Muscle of leg (tissue), 11 donors: ENCODE data around the gene DCN. TPM values are rescaled to one million over a fixed set of nuclear protein-coding genes. Genes with fewer than 3 reads are reported as not detected.

Experiments
- DNase-seq: peaks from one replicate; pipeline ENCODE4 v3.0.0; 2013
- H3K27ac ChIP-seq: one replicate; pipeline ENCODE4 v1.5.1; 2013; ENCODE audit warnings: mild to moderate bottlenecking, low read length, control low read depth
- H3K27me3 ChIP-seq: one replicate; pipeline ENCODE4 v1.6.1; 2013; ENCODE audit warnings: low read length; ENCODE audit not compliant: control insufficient read depth, insufficient read depth
- H3K36me3 ChIP-seq: one replicate; pipeline ENCODE4 v1.6.1; 2013; ENCODE audit warnings: low read length; ENCODE audit not compliant: control insufficient read depth, insufficient read depth
- H3K4me1 ChIP-seq: one replicate; pipeline ENCODE4 v1.6.1; 2013; ENCODE audit warnings: low read length; ENCODE audit not compliant: control insufficient read depth, insufficient read depth
- H3K4me3 ChIP-seq: one replicate; pipeline ENCODE4 v1.5.1; 2013; ENCODE audit warnings: low read length, control low read depth
- H3K9me3 ChIP-seq: replicated peaks from 2 replicates; pipeline ENCODE4 v1.6.1; 2013; ENCODE audit warnings: low read depth, low read length; ENCODE audit not compliant: control insufficient read depth
- WGBS: methylation state at CpG from one replicate; pipeline ENCODE4 v1.1.5; 2013; ENCODE audit warnings: missing lambda C conversion rate; ENCODE audit not compliant: insufficient coverage; 5-methylcytosine and 5-hydroxymethylcytosine counted together
- polyA plus RNA-seq, 8 donors: library from polyadenylated mRNA; unstranded; fragments of 120-200 nt; gene quantifications; one replicate each; pipeline versions ENCODE4 v1.2.1 to v1.2.3, GENCODE V29; 2013; ENCODE audit warnings: inconsistent platforms in 1 of 8, low replicate concordance in 1 of 8; ENCODE audit not compliant: insufficient read length in 8 of 8, insufficient read depth in 1 of 8
- total RNA-seq: library from RNA; stranded (reverse); fragments of 120-200 nt; gene quantifications from one replicate; pipeline ENCODE4 v1.2.4, GENCODE V29; 2013

Gene DCN
- total and polyA plus RNA-seq, 9 donors = 1,075 to 2,946 (median 1,614) TPM

GRCh38 chr12:91108196-91108755 is 74.3 kb downstream of the DCN start:
- no peaks in the 10 kb centered on the region for H3K9me3 ChIP-seq
- 61% methylated on average over 4 of the region's 5 CpGs for WGBS
- peaks cover 2% of the 10 kb centered on the region for H3K36me3 ChIP-seq
- DNase-seq = no peak
- no peaks in the 10 kb centered on the region for H3K27me3 ChIP-seq
- no peaks in the 10 kb centered on the region for H3K4me1 ChIP-seq
- peak overlapping the region; percentile 9 for H3K4me3 ChIP-seq
- H3K27ac ChIP-seq = peak overlapping the region; percentile 31

- Histone ChIP-seq H3K36me3 (peaks cover 2% of the 10 kb centered on the region), H3K4me3 (no peak overlapping the region), H3K27ac (no peak overlapping the region), H3K4me1 (no peaks in the 10 kb centered on the region), H3K9me3 (no peaks in the 10 kb centered on the region), H3K27me3 (no peaks in the 10 kb centered on the region)
- DNase-seq = no peak
Observed at GRCh38 chr12:91106283-91106682, 76.3 kb downstream of the DCN start.

GRCh38 chr12:91105807-91106206 is 76.8 kb downstream of the DCN start:
- DNase-seq = peak; percentile 54
- H3K4me1 ChIP-seq = no peaks in the 10 kb centered on the region
- H3K27me3 ChIP-seq = no peaks in the 10 kb centered on the region
- H3K9me3 ChIP-seq = no peaks in the 10 kb centered on the region
- peaks cover 2% of the 10 kb centered on the region for H3K36me3 ChIP-seq
- WGBS = no CpG with 5 or more reads among the region's 5 CpGs
- H3K27ac ChIP-seq = no peak overlapping the region
- H3K4me3 ChIP-seq = no peak overlapping the region

GRCh38 chr12:91104812-91105466 is 77.7 kb downstream of the DCN start:
- WGBS = no CpG with 5 or more reads among the region's 1 CpG
- Histone ChIP-seq H3K9me3 (no peaks in the 10 kb centered on the region), H3K36me3 (peaks cover 2% of the 10 kb centered on the region), H3K27ac (no peak overlapping the region), H3K27me3 (no peaks in the 10 kb centered on the region), H3K4me3 (no peak overlapping the region), H3K4me1 (no peaks in the 10 kb centered on the region)
- DNase-seq = no peak

- no CpG with 5 or more reads among the region's 1 CpG for WGBS
- H3K27ac ChIP-seq = no peak overlapping the region
- no peak for DNase-seq
- no peaks in the 10 kb centered on the region for H3K9me3 ChIP-seq
- no peak overlapping the region for H3K4me3 ChIP-seq
- H3K36me3 ChIP-seq = peaks cover 2% of the 10 kb centered on the region
- H3K4me1 ChIP-seq = no peaks in the 10 kb centered on the region
- H3K27me3 ChIP-seq = no peaks in the 10 kb centered on the region
Observed at GRCh38 chr12:91103624-91104023, 79.0 kb downstream of the DCN start.

GRCh38 chr12:91103101-91103500 is 79.5 kb downstream of the DCN start:
- DNase-seq = no peak
- Histone ChIP-seq H3K4me3 (no peak overlapping the region), H3K27ac (no peak overlapping the region), H3K4me1 (no peaks in the 10 kb centered on the region), H3K9me3 (no peaks in the 10 kb centered on the region), H3K36me3 (peaks cover under 1% of the 10 kb centered on the region), H3K27me3 (no peaks in the 10 kb centered on the region)

- Histone ChIP-seq H3K27me3 (no peaks in the 10 kb centered on the region), H3K36me3 (no peaks in the 10 kb centered on the region), H3K4me1 (no peaks in the 10 kb centered on the region), H3K4me3 (no peak overlapping the region), H3K9me3 (no peaks in the 10 kb centered on the region), H3K27ac (no peak overlapping the region)
- no CpG with 5 or more reads among the region's 2 CpGs for whole genome bisulfite sequencing
- no peak for DNase-seq
Observed at GRCh38 chr12:91100906-91101305, 81.7 kb downstream of the DCN start.

- Histone ChIP-seq H3K4me3 (no peak overlapping the region), H3K27ac (no peak overlapping the region), H3K9me3 (no peaks in the 10 kb centered on the region), H3K4me1 (no peaks in the 10 kb centered on the region), H3K27me3 (no peaks in the 10 kb centered on the region), H3K36me3 (no peaks in the 10 kb centered on the region)
- WGBS = 63% methylated on average over 2 of the region's 2 CpGs
- DNase-seq = no peak
Observed at GRCh38 chr12:91099836-91100235, 82.8 kb downstream of the DCN start.

- no peak overlapping the region for H3K27ac ChIP-seq
- no CpG with 5 or more reads among the region's 2 CpGs for WGBS
- no peaks in the 10 kb centered on the region for H3K27me3 ChIP-seq
- H3K36me3 ChIP-seq = no peaks in the 10 kb centered on the region
- no peak for DNase-seq
- no peak overlapping the region for H3K4me3 ChIP-seq
- H3K9me3 ChIP-seq = no peaks in the 10 kb centered on the region
- H3K4me1 ChIP-seq = no peaks in the 10 kb centered on the region
Observed at GRCh38 chr12:91099341-91099740, 83.3 kb downstream of the DCN start.

GRCh38 chr12:91098941-91099340 is 83.7 kb downstream of the DCN start:
- no peak overlapping the region for H3K27ac ChIP-seq
- no peaks in the 10 kb centered on the region for H3K27me3 ChIP-seq
- peak; percentile 61 for DNase-seq
- no peaks in the 10 kb centered on the region for H3K4me1 ChIP-seq
- H3K4me3 ChIP-seq = no peak overlapping the region
- H3K36me3 ChIP-seq = no peaks in the 10 kb centered on the region
- WGBS = no CpG with 5 or more reads among the region's 3 CpGs
- no peaks in the 10 kb centered on the region for H3K9me3 ChIP-seq

GRCh38 chr12:91098461-91098860 is 84.2 kb downstream of the DCN start:
- no peak overlapping the region for H3K27ac ChIP-seq
- no peaks in the 10 kb centered on the region for H3K36me3 ChIP-seq
- no peaks in the 10 kb centered on the region for H3K4me1 ChIP-seq
- DNase-seq = no peak
- H3K4me3 ChIP-seq = no peak overlapping the region
- no peaks in the 10 kb centered on the region for H3K9me3 ChIP-seq
- H3K27me3 ChIP-seq = no peaks in the 10 kb centered on the region
